A172 (cell line): Measurements from ENCODE around the gene GRAPL. TPM values are rescaled to one million over a fixed set of nuclear protein-coding genes. Genes with fewer than 3 reads are reported as not detected.
A peak's percentile ranks its signal among the peaks of the same experiment; 100 is the strongest.
"Not testable (repeated sequence)": the region's sequence is repeated elsewhere in the genome, so short reads cannot be mapped to it uniquely, and the experiment has no call there.

Experiments used
- DNase-seq: peaks from one replicate; pipeline ENCODE4 v3.0.0-alpha.2; 2015; ENCODE audit warnings: low spot score
- total RNA-seq: library from RNA; depleted of rRNA; stranded (reverse); fragments of >200 nt; shearing (Covaris generic); gene quantifications from 2 replicates; pipeline ENCODE4 v1.2.3, GENCODE V29; 2014; rRNA removed

The GRAPL gene
- not detected in 2 replicates for total RNA-seq

- DNase-seq: not testable (repeated sequence)
These were observed at the start of gene GRAPL for GRCh38 chr17:19127148-19127980. Gene GRAPL, plus strand, starts transcription at chr17:19127589. Its CDS starts 31 bp downstream, at chr17:19127620.

- not testable (repeated sequence) for DNase-seq
These were observed 38.3 kb upstream of the GRAPL start for GRCh38 chr17:19088804-19089685.

GRCh38 chr17:19090058-19090772 is 37.2 kb upstream of the GRAPL start:
- DNase-seq: not testable (repeated sequence)

GRCh38 chr17:19092737-19093683 is 34.4 kb upstream of the GRAPL start:
- peak; percentile 65 for DNase-seq

GRCh38 chr17:19093684-19094438 is 33.5 kb upstream of the GRAPL start:
- DNase-seq: not testable (repeated sequence)

GRCh38 chr17:19108517-19108916 is 18.9 kb upstream of the GRAPL start:
- not testable (repeated sequence) for DNase-seq

GRCh38 chr17:19110189-19111097 is 16.9 kb upstream of the GRAPL start:
- DNase-seq: not testable (repeated sequence)

- not testable (repeated sequence) for DNase-seq
These were observed 16.2 kb upstream of the GRAPL start for GRCh38 chr17:19111111-19111711.

- DNase-seq: peak; percentile 62
These were observed 15.5 kb upstream of the GRAPL start for GRCh38 chr17:19111801-19112458.

- not testable (repeated sequence) for DNase-seq
These were observed 14.9 kb upstream of the GRAPL start for GRCh38 chr17:19112459-19112826.

- not testable (repeated sequence) for DNase-seq
These were observed 8.7 kb upstream of the GRAPL start for GRCh38 chr17:19118695-19119094.

GRCh38 chr17:19125289-19125688 is 2.1 kb upstream of the GRAPL start:
- not testable (repeated sequence) for DNase-seq

GRCh38 chr17:19129500-19129899 is 2.1 kb downstream of the GRAPL start:
- DNase-seq: not testable (repeated sequence)

- DNase-seq: not testable (repeated sequence)
These were observed 3.7 kb downstream of the GRAPL start for GRCh38 chr17:19131108-19131507.

- DNase-seq: not testable (repeated sequence)
These were observed 4.4 kb downstream of the GRAPL start for GRCh38 chr17:19131772-19132171.

GRCh38 chr17:19133793-19134192 is 6.4 kb downstream of the GRAPL start:
- DNase-seq: not testable (repeated sequence)

- not testable (repeated sequence) for DNase-seq
These were observed 8.0 kb downstream of the GRAPL start for GRCh38 chr17:19135391-19135790.

- not testable (repeated sequence) for DNase-seq
These were observed 8.7 kb downstream of the GRAPL start for GRCh38 chr17:19136138-19136537.
